HepG2 (cell line): ENCODE results near the gene ATP6V1G2. TPM values are rescaled to one million over a fixed set of nuclear protein-coding genes. Genes with fewer than 3 reads are reported as not detected.

Source experiments
- ARNTL ChIP-seq: sonication (generic); formaldehyde crosslinking; IDR thresholded peaks from 2 replicates; pipeline ENCODE4 v1.4.0; 2020; ENCODE audit warnings: mild to moderate bottlenecking, missing genetic modification reagents
- FOSL2 ChIP-seq: sonication (generic); formaldehyde crosslinking; IDR thresholded peaks from 2 replicates; pipeline ENCODE4 v1.4.0; 2020; ENCODE audit warnings: missing genetic modification reagents
- FOXA1 ChIP-seq, 2 experiments: fragments of 450-650 bp in 1 of 2; sonication (generic) in 1 of 2; formaldehyde crosslinking in 1 of 2; IDR thresholded peaks; 2 replicates each; pipeline versions ENCODE4 v1.4.0 to v1.6.1; 2016 to 2020; ENCODE audit warnings: missing genetic modification reagents in 1 of 2
- HDAC1 ChIP-seq: sonication (generic); formaldehyde crosslinking; IDR thresholded peaks from 2 replicates; pipeline ENCODE4 v1.5.1; 2020; ENCODE audit warnings: mild to moderate bottlenecking, missing genetic modification reagents
- KLF11 ChIP-seq: IDR thresholded peaks from 2 replicates; pipeline ENCODE4 v1.6.1; 2016; ENCODE audit warnings: missing compliant biosample characterization
- MIER2 ChIP-seq: IDR thresholded peaks from 2 replicates; pipeline ENCODE4 v1.6.1; 2016; ENCODE audit warnings: missing biosample characterization, missing genetic modification reagents
- NFYC ChIP-seq: IDR thresholded peaks from 2 replicates; pipeline ENCODE4 v1.6.1; 2016; ENCODE audit warnings: missing genetic modification reagents, missing compliant biosample characterization
- SMAD9 ChIP-seq: sonication (generic); formaldehyde crosslinking; IDR thresholded peaks from 2 replicates; pipeline ENCODE4 v1.5.1; 2020; ENCODE audit warnings: mild to moderate bottlenecking, missing genetic modification reagents
- TARDBP ChIP-seq: sonication (generic); formaldehyde crosslinking; IDR thresholded peaks from 2 replicates; pipeline ENCODE4 v1.8.0; 2022; ENCODE audit warnings: mild to moderate bottlenecking, missing genetic modification reagents
- TOPORS ChIP-seq: sonication (generic); formaldehyde crosslinking; IDR thresholded peaks from 2 replicates; pipeline ENCODE4 v1.8.0; 2023; ENCODE audit warnings: mild to moderate bottlenecking, missing genetic modification reagents
- ZNF318 ChIP-seq: sonication (generic); formaldehyde crosslinking; IDR thresholded peaks from 2 replicates; pipeline ENCODE4 v1.4.0; 2020; ENCODE audit warnings: mild to moderate bottlenecking, missing genetic modification reagents
- ZNF496 ChIP-seq: sonication (generic); formaldehyde crosslinking; IDR thresholded peaks from 2 replicates; pipeline ENCODE4 v1.8.1; 2023; ENCODE audit warnings: mild to moderate bottlenecking, moderate library complexity, missing genetic modification reagents; ENCODE audit not compliant: insufficient replicate concordance
- ZNF574 ChIP-seq: sonication (generic); formaldehyde crosslinking; IDR thresholded peaks from 2 replicates; pipeline ENCODE4 v1.4.0; 2020; ENCODE audit warnings: missing genetic modification reagents
- ZNF580 ChIP-seq: IDR thresholded peaks from 2 replicates; pipeline ENCODE4 v1.6.1; 2016; ENCODE audit warnings: low read depth, borderline replicate concordance
- ZNF614 ChIP-seq: IDR thresholded peaks from 2 replicates; pipeline ENCODE4 v1.6.1; 2018; ENCODE audit warnings: missing biosample characterization, missing genetic modification reagents, inconsistent platforms, borderline replicate concordance
- ZNF678 ChIP-seq: sonication (generic); formaldehyde crosslinking; IDR thresholded peaks from 2 replicates; pipeline ENCODE4 v1.4.0; 2020; ENCODE audit warnings: mild to moderate bottlenecking, missing genetic modification reagents
- polyA plus RNA-seq, 8 experiments: library from polyadenylated mRNA; depleted of rRNA in 3 of 8; stranded (reverse) in 7 of 8; unstranded in 1 of 8; fragments of >200 nt; fragmentation: Illumina TruSeq in 4 of 8; extraction: Trizol in 4 of 8; gene quantifications; 2 replicates each; pipeline versions ENCODE4 v1.2.1 to v1.2.3, GENCODE V29; 2011 to 2016; ENCODE audit warnings: low read depth in 4 of 8, missing spikeins in 1 of 8, mixed read lengths in 1 of 8; ENCODE audit not compliant: insufficient read depth in 1 of 8
- total RNA-seq, 5 experiments: library from RNA; depleted of rRNA; stranded (reverse); fragments of >200 nt; fragmentation: Illumina TruSeq; extraction: Trizol; gene quantifications; 2 replicates each; pipeline ENCODE4 v1.2.3, GENCODE V29; 2016; ENCODE audit warnings: low read depth in 1 of 5
- TF ChIP-seq, protein P1 (sequence below): sonication (generic); formaldehyde crosslinking; IDR thresholded peaks from 2 replicates; pipeline ENCODE4 v1.8.0; 2022; ENCODE audit warnings: missing genetic modification reagents, low read depth, mild to moderate bottlenecking, borderline replicate concordance

ATP6V1G2 gene
- total and polyA plus RNA-seq, 2 of the 13 experiments (the other 11 are each of a cell fraction or from before 2014, with no cell fraction given) = 0.27 to 0.83 TPM

DNA sequence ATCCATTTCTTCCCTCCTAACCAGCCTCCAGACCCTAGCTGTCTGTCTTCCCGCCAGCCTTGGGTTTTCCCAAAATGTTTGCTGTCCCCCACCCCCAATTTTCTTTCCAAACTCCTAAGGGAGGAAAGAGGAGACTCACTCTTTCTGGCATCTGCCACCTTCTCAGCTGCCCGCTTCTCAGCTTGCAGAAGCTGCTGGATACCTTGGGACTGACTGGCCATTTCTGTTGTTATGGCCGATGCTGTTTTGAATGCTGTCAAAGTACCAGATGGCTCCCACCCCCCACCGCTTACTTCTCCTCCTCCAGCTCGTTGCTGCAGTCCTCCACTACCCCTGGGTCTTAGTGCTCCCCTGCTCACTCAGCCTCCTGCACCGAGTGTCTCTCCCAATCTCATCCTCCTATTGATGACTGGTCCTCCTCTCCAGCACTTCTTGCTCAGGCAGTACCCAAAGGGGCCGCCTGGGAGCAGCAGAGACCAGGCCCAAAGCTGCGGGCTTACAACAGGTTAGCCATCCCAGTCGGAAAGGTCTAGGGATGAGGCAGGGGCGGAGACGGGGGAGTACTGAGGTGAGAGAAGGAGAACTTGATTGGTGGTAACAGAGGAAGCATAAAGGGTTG, at the start of gene ATP6V1G2 (continued):
- TF ChIP-seq ZNF574 (CRISPR knock-in tag) = peak; percentile 59; the same call in 1 of the 2 replicates
- no peak for TF ChIP-seq HDAC1 (CRISPR knock-in tag)
- TF ChIP-seq ARNTL = no peak
- TF ChIP-seq FOSL2 (CRISPR knock-in tag) = peak; percentile 63
- no peak for TF ChIP-seq ZNF496
- peak; percentile 60 for TF ChIP-seq NFYC
- no peak for TF ChIP-seq FOXA1 (IDR thresholded peaks at IDR 0.05)
- TF ChIP-seq FOXA1 (CRISPR knock-in tag; IDR thresholded peaks at IDR 0.05) = no peak
- TF ChIP-seq ZNF614 (CRISPR knock-in tag) = 0 out of 2 replicates have a peak, but pooled peaks have one; percentile 27
- no peak for TF ChIP-seq KLF11 (CRISPR knock-in tag)
- TF ChIP-seq SMAD9 (CRISPR knock-in tag) = no peak
- TF ChIP-seq MIER2 (CRISPR knock-in tag) = no peak; the same call in 1 of the 2 replicates
- no peak for TF ChIP-seq TOPORS (CRISPR knock-in tag)
- no peak for TF ChIP-seq ZNF678
- peak; percentile 33; the same call in 1 of the 2 replicates for TF ChIP-seq TARDBP
- TF ChIP-seq ZNF580 (CRISPR knock-in tag) = peak; percentile 43; the same call in 1 of the 2 replicates
- TF ChIP-seq ZNF318 (CRISPR knock-in tag) = no peak
- TF ChIP-seq, protein P1, sequence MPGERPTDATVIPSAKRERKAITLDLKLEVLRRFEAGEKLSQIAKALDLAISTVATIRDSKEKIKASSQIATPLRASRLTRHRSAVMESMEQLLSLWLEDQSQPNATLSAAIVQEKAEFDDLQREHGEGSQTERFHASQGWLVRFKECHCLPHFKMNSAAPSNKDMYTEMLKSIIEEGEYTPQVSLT (CRISPR knock-in tag) = no peak
